Activated CD8-positive, alpha-beta T cell treated with anti-CD3 and anti-CD28 coated beads, Interleukin-2, amount 10 ng/mL, durations not matched to agents 7 days and 5 days (primary cell): ENCODE measurements around the gene MCM8. TPM values are rescaled to one million over a fixed set of nuclear protein-coding genes. Genes with fewer than 3 reads are reported as not detected.

Source experiments
- ATAC-seq: fragments of 150-1000 bp; cut with Tn5 transposase; one replicate; pipeline ENCODE4 v1.10.0; 2021; ENCODE audit warnings: moderate library complexity
- CTCF ChIA-PET: fragments of 350-600 bp; sonication (Branson Sonifier 250); formaldehyde crosslinking; loops from one replicate; lab custom pipeline; 2021; ENCODE audit warnings: antibody characterized with exemption; lab: Charles Lee
- POLR2A ChIA-PET: fragments of 350-600 bp; sonication (Branson Sonifier 250); formaldehyde crosslinking; loops from one replicate; lab custom pipeline; 2021; ENCODE audit warnings: antibody characterized with exemption; lab: Charles Lee
- DNase-seq: peaks from one replicate; pipeline ENCODE4 v3.0.0-alpha.2; 2020
- H3K27ac Mint-ChIP-seq: one replicate; pipeline ENCODE4 v1.8.0; 2021; ENCODE audit warnings: mild to moderate bottlenecking, mixed read lengths
- H3K27me3 Mint-ChIP-seq: one replicate; pipeline ENCODE4 v1.8.0; 2021; ENCODE audit warnings: low read depth, mixed read lengths
- H3K36me3 Mint-ChIP-seq: one replicate; pipeline ENCODE4 v1.8.0; 2021; ENCODE audit warnings: low read depth, mixed read lengths
- H3K4me1 Mint-ChIP-seq: one replicate; pipeline ENCODE4 v1.8.0; 2021; ENCODE audit warnings: low read depth, mixed read lengths
- H3K4me3 Mint-ChIP-seq: one replicate; pipeline ENCODE4 v1.8.0; 2021; ENCODE audit warnings: mild to moderate bottlenecking, mixed read lengths
- H3K9me3 Mint-ChIP-seq: one replicate; pipeline ENCODE4 v1.8.0; 2022; ENCODE audit warnings: mixed read lengths; ENCODE audit not compliant: insufficient read depth
- total RNA-seq, 2 experiments: library from RNA; stranded (reverse); gene quantifications; one replicate each; pipeline ENCODE4 v1.2.3, GENCODE V29; 2021

The MCM8 gene
- total RNA-seq, 2 experiments from 2014 or later = 38.8 to 38.9 TPM

DNA sequence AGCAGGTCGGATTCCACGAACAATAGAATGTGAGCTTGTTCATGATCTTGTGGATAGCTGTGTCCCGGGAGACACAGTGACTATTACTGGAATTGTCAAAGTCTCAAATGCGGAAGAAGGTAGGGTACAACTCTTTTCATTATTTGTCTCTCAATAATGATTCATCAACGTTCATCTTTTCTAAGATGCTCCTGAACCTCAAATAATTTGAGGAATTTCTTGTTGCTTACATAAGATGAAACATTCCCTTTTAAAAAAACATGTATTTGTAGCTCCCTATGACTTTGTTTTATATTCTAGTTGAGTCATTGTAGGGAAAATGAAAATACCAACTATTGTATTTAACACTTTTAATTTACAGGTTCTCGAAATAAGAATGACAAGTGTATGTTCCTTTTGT is 17.0 kb downstream of the MCM8 start:
- Mint-ChIP-seq H3K4me1 (peaks cover 2% of the 10 kb centered on the region), H3K9me3 (no peaks in the 10 kb centered on the region), H3K4me3 (no peak overlapping the region), H3K27me3 (no peaks in the 10 kb centered on the region), H3K27ac (no peak overlapping the region), H3K36me3 (peaks cover 53% of the 10 kb centered on the region)
- CTCF ChIA-PET = no interaction called here
- no peak for ATAC-seq
- POLR2A ChIA-PET = no interaction called here
- DNase-seq = no peak

DNA sequence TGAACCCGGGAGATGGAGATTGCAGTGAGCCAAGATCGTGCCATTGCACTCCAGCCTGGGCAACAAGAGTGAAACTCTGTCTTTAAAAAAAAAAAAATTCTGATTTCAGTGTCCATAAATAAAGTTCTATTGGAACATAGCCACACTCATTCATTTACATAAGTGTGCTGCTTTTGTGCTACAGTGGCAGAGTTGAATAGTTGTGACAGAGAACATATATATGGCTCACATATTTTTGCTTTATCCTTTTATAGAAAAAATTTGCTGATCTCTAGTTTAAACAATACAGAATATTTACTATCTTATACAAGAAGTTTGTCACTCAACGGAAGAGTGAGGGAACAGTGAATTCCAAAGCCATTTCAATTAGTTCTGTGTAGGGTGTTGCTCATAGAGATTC is 18.0 kb downstream of the MCM8 start:
- no peaks in the 10 kb centered on the region for H3K27me3 Mint-ChIP-seq

DNA sequence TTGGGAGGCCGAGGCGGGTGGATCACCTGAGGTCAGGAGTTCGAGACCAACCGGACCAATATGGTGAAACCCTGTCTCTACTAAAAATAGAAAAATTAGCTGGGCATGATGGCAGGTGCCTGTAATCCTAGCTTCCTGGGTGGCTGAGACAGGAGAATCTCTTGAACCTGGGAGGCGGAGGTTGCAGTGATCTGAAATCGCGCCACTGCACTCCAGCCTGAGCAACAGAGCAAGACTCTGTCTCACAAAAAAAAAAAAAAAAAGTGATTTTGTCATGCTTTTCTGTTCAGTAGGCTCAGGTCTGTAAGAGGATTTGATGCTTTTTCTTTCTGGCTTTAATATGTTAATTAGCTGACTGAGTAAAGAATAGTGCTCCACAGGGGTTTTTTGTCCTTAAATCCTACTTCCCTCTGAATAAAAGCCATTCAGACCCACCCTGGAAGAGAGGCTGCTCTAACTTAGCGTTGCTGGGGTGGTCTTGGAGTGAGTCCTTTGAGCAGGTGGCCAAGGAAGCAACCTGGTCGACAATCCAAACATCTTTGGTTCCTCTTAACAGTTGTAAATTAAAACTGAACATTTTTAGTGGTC is 19.0 kb downstream of the MCM8 start:
- POLR2A ChIA-PET = no interaction called here

More for the DNA sequence above, 18.0 kb downstream of the MCM8 start:
- ChIA-PET POLR2A (no interaction called here), CTCF (no interaction called here)
- Mint-ChIP-seq H3K4me3 (no peak overlapping the region), H3K27ac (no peak overlapping the region), H3K9me3 (no peaks in the 10 kb centered on the region), H3K36me3 (peaks cover 54% of the 10 kb centered on the region), H3K4me1 (peaks cover 2% of the 10 kb centered on the region)
- no peak for ATAC-seq
- no peak for DNase-seq

DNA sequence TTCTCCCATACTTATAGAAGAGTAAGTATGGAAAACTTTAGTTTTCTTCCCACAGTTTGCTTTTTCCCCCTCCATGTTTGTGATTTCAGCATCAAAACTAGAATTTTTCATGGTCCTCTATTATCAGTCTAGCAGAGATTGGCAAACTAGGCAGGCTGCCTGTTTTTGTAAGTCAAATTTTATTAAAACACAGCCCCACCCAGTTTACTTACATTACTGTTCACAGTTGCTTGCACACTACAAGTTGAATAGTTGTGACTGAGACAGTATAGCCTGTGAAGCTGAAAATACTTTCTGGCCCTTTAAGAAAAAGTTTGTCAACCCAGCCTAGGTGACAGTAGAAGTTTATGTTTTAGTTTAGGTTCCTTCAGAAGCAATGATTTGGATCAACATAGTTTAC is 19.5 kb downstream of the MCM8 start:
- DNase-seq = no peak
- H3K4me3 Mint-ChIP-seq = no peak overlapping the region
- CTCF ChIA-PET = no interaction called here
- H3K27ac Mint-ChIP-seq = no peak overlapping the region
- POLR2A ChIA-PET = no interaction called here
- peaks cover 48% of the 10 kb centered on the region for H3K36me3 Mint-ChIP-seq
- H3K27me3 Mint-ChIP-seq = no peaks in the 10 kb centered on the region
- H3K4me1 Mint-ChIP-seq = peaks cover 2% of the 10 kb centered on the region
- ATAC-seq = no peak
- no peaks in the 10 kb centered on the region for H3K9me3 Mint-ChIP-seq

More for the DNA sequence above, 19.0 kb downstream of the MCM8 start:
- Mint-ChIP-seq H3K27ac (no peak overlapping the region), H3K27me3 (no peaks in the 10 kb centered on the region), H3K36me3 (peaks cover 50% of the 10 kb centered on the region), H3K4me1 (peaks cover 2% of the 10 kb centered on the region), H3K9me3 (no peaks in the 10 kb centered on the region), H3K4me3 (no peak overlapping the region)
- DNase-seq (no peak), ATAC-seq (no peak)
- CTCF ChIA-PET = no interaction called here

DNA sequence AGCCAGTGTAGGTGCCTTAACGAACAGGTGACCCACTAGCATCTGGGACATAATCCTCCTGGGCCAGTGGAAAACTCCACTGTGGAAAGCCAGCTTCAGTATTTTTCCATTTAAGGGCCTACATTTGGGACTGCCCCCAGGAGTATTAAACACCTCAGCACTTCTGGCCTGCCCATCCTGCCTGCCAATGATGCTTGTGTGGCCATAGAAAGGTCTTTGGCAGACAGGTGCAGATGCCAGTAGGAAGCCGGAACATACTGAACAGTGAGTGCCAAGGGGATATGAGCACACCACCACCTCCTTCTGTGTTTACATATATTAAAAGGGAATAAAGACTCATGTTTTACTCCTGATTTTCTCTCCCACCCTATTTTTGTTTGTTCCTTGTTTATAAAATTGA is 19.9 kb downstream of the MCM8 start:
- peaks cover 46% of the 10 kb centered on the region for H3K36me3 Mint-ChIP-seq
- peaks cover 2% of the 10 kb centered on the region for H3K4me1 Mint-ChIP-seq
- no peak for DNase-seq
- no peak for ATAC-seq
- no peak overlapping the region for H3K4me3 Mint-ChIP-seq
- H3K9me3 Mint-ChIP-seq = no peaks in the 10 kb centered on the region
- POLR2A ChIA-PET = interaction anchor here (0.6 kb wide), 1 partner anchor 471 kb away, joined by 4 read pairs; no protein-coding TSS in a partner anchor
- no peaks in the 10 kb centered on the region for H3K27me3 Mint-ChIP-seq
- CTCF ChIA-PET = no interaction called here
- H3K27ac Mint-ChIP-seq = no peak overlapping the region

DNA sequence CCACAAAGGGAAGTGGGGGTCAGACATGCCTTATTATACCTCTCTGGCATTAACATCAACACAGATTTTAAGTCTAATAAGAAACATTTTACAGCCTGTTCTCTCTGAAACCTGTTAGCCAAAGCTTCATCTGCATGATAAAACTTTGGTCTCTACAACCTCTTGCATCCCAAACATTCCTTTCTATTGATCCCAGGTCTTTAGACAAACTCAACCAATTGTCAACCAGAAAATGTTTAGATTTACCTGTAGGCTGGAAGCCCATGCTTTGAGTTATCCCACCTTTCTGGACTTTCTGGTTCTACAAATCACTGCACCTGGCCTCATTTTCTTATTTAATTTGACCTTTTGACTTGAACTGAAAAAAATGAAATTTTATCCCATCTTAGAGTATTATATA is 20.8 kb downstream of the MCM8 start:
- peaks cover 44% of the 10 kb centered on the region for H3K36me3 Mint-ChIP-seq
- POLR2A ChIA-PET = no interaction called here

DNA sequence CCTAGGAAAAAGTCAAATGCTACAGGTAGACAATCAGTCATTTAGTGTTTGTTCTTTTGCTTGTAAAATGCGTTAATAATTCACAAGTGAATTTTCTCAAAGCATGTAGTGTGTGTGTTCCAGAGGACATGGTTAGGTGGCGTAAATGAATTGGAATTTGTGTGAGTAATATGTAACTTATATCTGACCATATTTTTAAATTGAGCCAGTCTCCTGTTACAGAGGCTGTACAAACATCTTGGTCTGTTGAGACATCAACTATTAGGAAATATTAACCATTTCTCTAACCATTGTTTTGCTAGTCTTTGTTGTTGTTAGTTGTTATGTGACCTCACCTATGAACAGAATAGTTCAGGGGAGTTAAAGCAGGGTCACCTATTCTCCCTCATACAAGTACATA is 22.7 kb downstream of the MCM8 start:
- Mint-ChIP-seq H3K36me3 (peaks cover 38% of the 10 kb centered on the region), H3K4me3 (no peak overlapping the region), H3K27me3 (no peaks in the 10 kb centered on the region), H3K4me1 (no peaks in the 10 kb centered on the region), H3K9me3 (no peaks in the 10 kb centered on the region), H3K27ac (no peak overlapping the region)
- no peak for DNase-seq
- CTCF ChIA-PET = no interaction called here
- POLR2A ChIA-PET = interaction anchor here (0.5 kb wide), 1 partner anchor 16 kb away, joined by 3 read pairs; no protein-coding TSS in a partner anchor
- no peak for ATAC-seq

More for the DNA sequence above, 20.8 kb downstream of the MCM8 start:
- CTCF ChIA-PET = no interaction called here
- H3K4me3 Mint-ChIP-seq = no peak overlapping the region
- DNase-seq = no peak
- ATAC-seq = no peak
- H3K27me3 Mint-ChIP-seq = no peaks in the 10 kb centered on the region
- H3K27ac Mint-ChIP-seq = no peak overlapping the region
- H3K9me3 Mint-ChIP-seq = no peaks in the 10 kb centered on the region
- no peaks in the 10 kb centered on the region for H3K4me1 Mint-ChIP-seq

DNA sequence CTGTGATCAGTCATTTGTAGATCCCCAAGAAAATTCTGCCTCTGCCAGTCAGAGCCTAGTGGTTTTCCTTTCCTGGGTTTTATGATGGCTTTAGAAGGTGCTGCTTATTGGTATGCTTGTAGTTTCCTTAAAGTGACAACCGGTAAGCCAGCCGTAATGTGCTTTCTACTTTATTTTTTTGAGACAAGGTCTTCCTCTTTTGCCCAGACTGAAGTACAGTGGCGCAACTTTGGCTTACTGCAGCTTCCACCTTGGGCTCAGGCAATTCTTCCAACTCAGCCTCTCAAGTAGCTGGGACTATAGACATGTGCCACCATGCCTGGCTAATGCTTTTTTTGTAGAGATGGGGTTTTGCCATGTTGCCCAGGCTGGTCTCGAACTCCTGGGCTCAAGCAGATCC is 23.5 kb downstream of the MCM8 start:
- H3K4me3 Mint-ChIP-seq = no peak overlapping the region
- CTCF ChIA-PET = no interaction called here
- no peak for DNase-seq
- H3K27ac Mint-ChIP-seq = no peak overlapping the region
- H3K36me3 Mint-ChIP-seq = peaks cover 41% of the 10 kb centered on the region
- H3K9me3 Mint-ChIP-seq = no peaks in the 10 kb centered on the region
- ATAC-seq = no peak
- POLR2A ChIA-PET = no interaction called here
- H3K4me1 Mint-ChIP-seq = no peaks in the 10 kb centered on the region
- no peaks in the 10 kb centered on the region for H3K27me3 Mint-ChIP-seq

DNA sequence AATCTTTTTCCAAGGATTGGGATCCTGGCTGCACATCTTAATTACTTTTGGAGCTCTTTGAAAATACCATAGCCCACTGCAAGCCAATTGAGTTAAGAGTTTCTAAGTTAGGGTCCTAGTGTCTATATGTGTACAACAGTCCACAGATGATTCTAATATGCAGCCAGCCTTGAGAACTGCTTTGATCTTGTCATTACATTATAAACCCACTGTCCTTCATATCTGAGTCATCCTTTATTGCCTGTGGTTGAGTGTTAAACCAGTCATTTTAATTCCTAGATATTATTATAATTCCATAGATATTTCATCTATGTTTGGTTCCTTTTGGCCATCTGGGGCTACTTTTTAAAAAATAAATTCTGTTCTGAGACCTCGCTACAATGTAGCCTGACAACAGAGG is 24.1 kb downstream of the MCM8 start:
- Mint-ChIP-seq H3K9me3 (no peaks in the 10 kb centered on the region), H3K4me3 (no peak overlapping the region), H3K36me3 (peaks cover 44% of the 10 kb centered on the region), H3K27me3 (no peaks in the 10 kb centered on the region), H3K27ac (no peak overlapping the region), H3K4me1 (no peaks in the 10 kb centered on the region)
- CTCF ChIA-PET = interaction anchor here (1.3 kb wide), 1 partner anchor 446 kb away, joined by 4 read pairs; no protein-coding TSS in a partner anchor
- ATAC-seq = no peak
- DNase-seq = no peak
- POLR2A ChIA-PET = no interaction called here

DNA sequence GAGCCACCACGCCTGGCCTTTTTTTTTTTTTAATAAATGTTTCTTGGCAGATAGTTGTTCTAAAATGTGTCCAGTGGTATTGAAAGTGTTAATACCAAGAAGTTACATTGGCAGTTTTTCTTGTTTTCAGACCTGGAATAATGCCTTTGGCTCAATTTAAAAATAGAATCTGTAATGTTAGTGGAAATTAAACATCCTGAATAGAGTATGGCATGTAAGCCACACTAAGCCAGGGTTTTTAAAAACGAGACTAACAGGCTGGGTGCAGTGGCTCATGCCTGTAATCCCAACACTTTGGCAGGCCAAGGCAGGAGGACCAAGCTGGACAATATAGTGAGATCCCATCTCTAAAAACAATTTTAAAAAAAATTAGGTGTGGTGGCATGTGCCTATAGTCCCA is 25.3 kb downstream of the MCM8 start:
- ATAC-seq = no peak
- ChIA-PET CTCF (interaction anchor here (1.3 kb wide), 1 partner anchor 447 kb away, joined by 4 read pairs; no protein-coding TSS in a partner anchor), POLR2A (no interaction called here)
- Mint-ChIP-seq H3K36me3 (peaks cover 46% of the 10 kb centered on the region), H3K27me3 (no peaks in the 10 kb centered on the region), H3K27ac (no peak overlapping the region), H3K4me3 (no peak overlapping the region), H3K9me3 (no peaks in the 10 kb centered on the region), H3K4me1 (no peaks in the 10 kb centered on the region)
- DNase-seq = no peak

DNA sequence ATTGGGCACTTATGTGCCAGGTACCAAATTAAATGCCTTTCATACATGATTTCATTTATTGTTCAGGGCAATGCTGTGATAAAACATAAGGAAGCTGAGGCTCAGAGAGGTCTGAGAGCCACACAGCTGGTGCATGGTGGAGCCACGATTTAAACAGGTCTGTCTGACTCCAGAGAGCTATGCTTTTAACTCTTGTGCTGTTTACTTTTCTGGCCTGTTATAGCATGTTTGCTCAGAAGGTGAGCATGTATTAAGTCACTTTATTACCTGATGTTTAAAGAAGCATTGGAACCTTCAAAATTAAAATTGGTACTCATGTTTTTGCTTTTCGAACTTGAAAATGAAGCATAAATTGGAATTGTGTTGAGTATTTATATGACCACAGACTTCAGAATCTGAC is 26.8 kb downstream of the MCM8 start:
- no peaks in the 10 kb centered on the region for H3K4me1 Mint-ChIP-seq
- no peaks in the 10 kb centered on the region for H3K27me3 Mint-ChIP-seq
- no peak overlapping the region for H3K4me3 Mint-ChIP-seq
- no peak overlapping the region for H3K27ac Mint-ChIP-seq
- H3K9me3 Mint-ChIP-seq = no peaks in the 10 kb centered on the region
- ATAC-seq (no peak), DNase-seq (no peak)
- ChIA-PET CTCF (interaction anchor here (0.9 kb wide), 1 partner anchor 12 kb away, joined by 3 read pairs; no protein-coding TSS in a partner anchor), POLR2A (no interaction called here)
- peaks cover 51% of the 10 kb centered on the region for H3K36me3 Mint-ChIP-seq

DNA sequence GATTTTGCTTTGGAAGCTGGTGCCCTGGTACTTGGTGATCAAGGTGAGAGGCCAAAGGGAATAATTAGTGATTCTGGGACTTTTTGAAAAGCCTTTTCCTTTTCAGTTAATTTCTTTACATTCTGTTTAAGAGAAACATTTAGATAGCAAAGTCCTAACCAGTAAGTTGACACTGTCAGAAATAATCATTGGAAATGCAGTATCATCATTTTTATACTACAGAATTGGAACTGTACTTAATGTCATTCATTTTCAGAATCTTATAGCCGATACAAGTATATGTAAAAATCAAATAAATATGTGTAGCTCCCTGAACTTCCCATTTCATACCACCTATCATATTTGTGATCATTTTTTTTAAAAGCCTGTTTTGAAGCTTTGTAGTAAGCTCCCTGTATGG is 27.5 kb downstream of the MCM8 start:
- no peak for ATAC-seq
- Mint-ChIP-seq H3K27ac (no peak overlapping the region), H3K9me3 (no peaks in the 10 kb centered on the region), H3K4me1 (no peaks in the 10 kb centered on the region), H3K27me3 (no peaks in the 10 kb centered on the region), H3K36me3 (peaks cover 48% of the 10 kb centered on the region), H3K4me3 (no peak overlapping the region)
- DNase-seq = no peak
- CTCF ChIA-PET = interaction anchor here (0.7 to 0.9 kb wide), 2 partner anchors 13 to 418 kb away, joined by 3 read pairs; no protein-coding TSS in a partner anchor
- POLR2A ChIA-PET = no interaction called here
